HG03354 (cell line): ENCODE measurements around the gene BCL2L1.

Source experiments
- ATAC-seq: cut with Tn5 transposase; IDR thresholded peaks from one replicate; pipeline ENCODE4 v1.9.1; 2021; ENCODE audit warnings: mild to moderate bottlenecking; ENCODE audit not compliant: unreplicated experiment, poor library complexity, severe bottlenecking

Gene BCL2L1

DNA sequence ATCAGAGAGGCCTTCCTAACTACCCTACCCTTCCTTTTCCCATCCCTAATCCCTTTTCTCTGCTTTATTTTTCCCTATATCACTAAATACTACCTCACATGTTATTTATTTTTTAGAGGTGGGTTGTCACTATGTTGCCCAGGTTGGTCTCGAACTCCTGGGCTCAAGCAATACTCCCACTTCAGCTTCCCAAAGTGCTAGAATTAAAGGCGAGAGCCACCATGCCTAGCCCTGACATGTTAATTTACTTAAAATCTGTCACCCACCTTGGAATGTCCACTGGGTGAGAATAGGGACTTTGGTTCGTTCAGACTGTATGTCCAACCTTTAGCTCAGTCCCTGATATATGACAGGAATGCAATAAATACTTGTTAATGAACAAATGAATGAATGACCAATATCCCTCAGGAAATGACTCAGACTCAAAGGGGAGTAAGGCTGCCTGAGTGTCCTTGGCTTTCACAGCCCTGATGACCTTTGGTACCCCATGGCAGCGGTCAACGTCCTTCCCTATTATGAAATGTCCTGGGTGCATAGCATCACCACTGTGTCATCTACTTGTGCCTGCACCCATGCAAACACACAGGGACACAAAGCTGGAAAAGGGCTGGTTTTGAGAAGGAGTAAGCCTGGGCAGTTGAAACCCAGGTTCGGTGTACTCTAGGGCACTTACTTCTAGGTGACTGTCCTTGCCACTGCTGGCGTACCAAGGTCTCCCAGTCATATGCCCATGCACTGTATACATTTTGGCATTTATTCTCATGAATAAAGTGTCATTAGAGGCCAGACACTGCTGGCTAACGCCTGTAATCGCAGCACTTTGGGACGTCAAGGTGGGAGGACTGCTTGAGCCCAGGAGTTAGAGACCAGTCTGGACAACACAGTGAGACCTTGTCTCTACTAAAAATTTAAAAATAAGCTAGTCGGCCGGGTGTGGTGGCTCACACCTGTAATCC lies 26.5 kb downstream of the BCL2L1 start:
- ATAC-seq, result no peak

DNA sequence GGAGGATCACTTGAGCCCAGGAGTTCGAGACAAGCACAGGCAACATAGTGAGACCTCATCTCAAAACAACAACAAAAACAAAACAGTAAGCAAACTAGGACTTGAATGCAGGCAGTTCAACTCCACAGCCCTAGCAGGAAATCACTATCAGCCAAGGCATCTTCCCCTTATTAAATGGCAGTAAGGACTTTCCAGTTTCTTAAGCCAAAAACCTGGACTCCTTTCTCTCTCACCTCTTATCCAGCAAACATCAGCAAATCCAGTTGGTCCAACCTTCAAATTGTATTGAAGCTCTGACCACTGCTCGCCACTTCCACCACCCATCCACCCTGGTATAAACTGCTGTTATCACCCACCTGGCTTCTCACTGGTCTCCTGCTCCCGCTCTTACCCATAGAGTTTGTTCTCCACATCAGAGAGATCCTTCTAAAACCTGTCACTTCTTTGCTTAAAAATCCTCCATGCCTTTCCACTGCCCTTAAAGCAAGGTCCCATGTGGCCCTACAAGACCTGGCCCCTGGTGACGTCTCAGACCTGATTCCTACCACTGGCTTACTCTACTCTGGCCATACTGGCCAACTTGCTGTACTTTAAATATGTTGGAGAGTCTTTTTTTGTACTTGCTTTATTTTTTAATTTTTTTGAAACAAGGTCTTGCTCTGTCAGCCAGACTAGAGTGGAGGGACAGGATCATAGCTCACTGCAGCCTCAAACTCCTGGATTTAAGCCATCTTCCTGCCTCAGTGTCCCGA lies 27.6 kb downstream of the BCL2L1 start:
- no peak for ATAC-seq

- ATAC-seq, result no peak
These were observed 28.5 kb downstream of the BCL2L1 start for GRCh38 chr20:31693987-31694661.

DNA sequence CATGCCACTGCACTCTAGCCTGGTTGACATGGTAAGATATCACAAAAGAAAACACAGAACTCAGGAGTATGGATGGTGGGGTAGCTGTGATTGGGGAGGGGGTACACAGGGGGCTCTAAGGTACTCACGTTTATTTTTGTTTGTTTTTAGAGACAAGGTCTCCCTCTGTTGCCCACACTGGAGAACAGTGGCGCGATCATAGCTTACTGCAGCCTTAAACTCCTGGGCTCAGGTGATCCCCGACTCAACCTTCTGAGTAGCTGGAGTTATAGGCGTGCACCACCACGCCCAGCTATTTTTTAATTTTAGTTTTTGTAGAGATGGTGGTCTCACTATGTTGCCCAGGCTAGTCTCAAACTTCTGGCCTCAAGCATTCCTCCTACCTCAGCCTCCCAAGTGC lies 29.3 kb downstream of the BCL2L1 start:
- no peak for ATAC-seq

DNA sequence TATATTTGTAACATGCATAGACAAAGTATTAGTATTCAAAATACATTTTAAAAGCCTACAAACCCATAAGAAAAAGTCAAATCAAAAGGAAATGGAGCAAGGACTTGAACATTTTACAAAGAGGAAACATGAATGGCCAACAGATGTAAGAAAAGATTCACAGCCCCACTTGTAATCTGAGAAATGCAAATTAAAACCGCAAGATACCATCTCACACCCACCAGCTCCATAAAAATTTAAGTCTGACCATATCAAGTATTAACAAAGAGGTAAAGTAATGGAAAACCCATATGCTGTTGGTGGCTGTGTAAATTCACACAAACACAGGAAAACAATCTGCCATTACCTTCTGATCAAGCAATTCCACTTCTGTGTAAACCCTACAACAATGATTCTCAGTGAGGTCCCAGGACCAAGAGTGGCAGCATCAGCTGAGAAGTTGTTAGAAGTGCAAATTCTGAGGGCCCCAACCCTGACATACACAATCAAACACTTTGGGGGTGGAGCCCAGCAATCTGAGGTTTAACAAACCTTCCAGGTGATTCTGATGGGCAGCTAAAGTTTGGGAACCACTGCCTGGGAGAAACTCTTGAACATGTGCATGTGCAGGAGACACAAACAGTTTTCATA lies 30.9 kb downstream of the BCL2L1 start:
- ATAC-seq, result peak; percentile 57

DNA sequence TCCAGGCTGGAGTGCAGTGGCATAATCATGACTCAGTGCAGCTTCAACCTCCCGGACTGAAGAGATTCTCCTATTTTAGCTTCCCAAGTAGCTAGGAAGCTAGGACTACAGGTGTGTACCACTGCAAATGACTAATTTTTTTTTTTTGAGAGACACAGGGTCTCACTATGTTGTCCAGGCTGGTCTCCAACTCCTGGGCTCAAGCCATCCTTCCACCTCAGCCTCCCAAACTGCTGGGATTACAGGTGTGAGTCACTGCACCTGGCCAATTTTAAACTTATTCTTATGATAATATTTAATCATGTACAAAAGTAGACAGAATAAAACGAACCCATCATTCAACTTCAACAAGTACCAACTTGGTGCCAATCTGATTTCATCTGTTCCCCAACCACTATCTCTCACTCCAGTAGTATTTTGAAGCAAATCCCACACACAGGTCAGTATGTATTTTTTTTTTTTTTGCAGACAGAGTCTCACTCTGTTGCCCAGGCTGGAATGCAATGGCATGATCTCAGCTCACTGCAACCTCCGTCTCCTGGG lies 32.5 kb downstream of the BCL2L1 start:
- no peak for ATAC-seq

GRCh38 chr20:31689141-31689540 lies 33.5 kb downstream of the BCL2L1 start:
- no peak for ATAC-seq

- no peak for ATAC-seq
These were observed 34.9 kb downstream of the BCL2L1 start for GRCh38 chr20:31687777-31688176.

- ATAC-seq, result no peak
These were observed 36.6 kb downstream of the BCL2L1 start for GRCh38 chr20:31685853-31686643.

- no peak for ATAC-seq
These were observed 38.3 kb downstream of the BCL2L1 start for GRCh38 chr20:31684153-31685015.

DNA sequence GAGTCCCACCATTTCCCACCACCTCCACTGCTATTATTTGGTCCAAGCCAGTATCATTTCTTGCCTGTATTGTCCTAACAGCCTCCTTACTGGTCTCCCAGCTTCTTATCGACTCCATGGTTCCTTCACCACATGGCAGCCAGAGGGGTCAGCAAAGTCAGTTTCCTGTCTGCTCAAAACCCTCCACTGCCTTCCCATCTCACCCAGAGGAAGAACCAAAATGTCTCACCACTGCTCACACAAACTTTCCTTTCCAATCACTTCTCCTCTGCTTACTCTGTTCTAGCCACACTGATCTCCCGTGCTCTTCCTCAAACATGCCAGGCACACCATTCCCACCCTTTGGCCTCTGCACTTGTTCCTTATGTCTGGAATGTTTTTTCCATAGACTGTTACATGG lies 39.7 kb downstream of the BCL2L1 start:
- no peak for ATAC-seq

DNA sequence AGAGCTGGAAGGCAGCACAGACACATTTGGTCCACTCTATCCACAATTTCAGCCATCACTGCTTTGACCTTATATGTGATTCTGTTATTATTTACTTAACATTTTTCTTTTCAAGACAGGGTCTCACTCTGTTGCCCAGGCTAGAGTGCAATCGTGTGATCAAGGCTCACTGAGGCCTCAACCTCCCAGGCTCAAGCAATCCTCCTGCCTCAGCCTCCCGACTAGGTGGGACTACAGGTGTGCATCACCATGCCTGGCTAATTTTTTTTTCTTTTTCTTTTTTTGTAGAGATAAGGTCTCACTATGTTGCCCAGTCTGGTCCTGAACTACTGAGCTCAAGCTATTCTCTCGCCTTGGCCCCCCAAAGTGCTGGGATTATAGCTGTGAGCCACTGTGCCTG lies 40.3 kb downstream of the BCL2L1 start:
- no peak for ATAC-seq

GRCh38 chr20:31681769-31682168 lies 40.9 kb downstream of the BCL2L1 start:
- ATAC-seq, result no peak

- ATAC-seq, result no peak
These were observed 41.4 kb downstream of the BCL2L1 start for GRCh38 chr20:31681128-31681727.

GRCh38 chr20:31680286-31681127 lies 42.2 kb downstream of the BCL2L1 start:
- no peak for ATAC-seq

- no peak for ATAC-seq
These were observed 43.0 kb downstream of the BCL2L1 start for GRCh38 chr20:31679357-31680285.
